ENCODE results near the gene EXOC4. TPM values are rescaled to one million over a fixed set of nuclear protein-coding genes. Genes with fewer than 3 reads are reported as not detected.

Gene EXOC4
- total RNA-seq, 1 experiment from 2014 or later, result 71.0 TPM

- Histone ChIP-seq H3K9me3 (ENCODE audit: control insufficient read depth, insufficient read depth, low read depth, low read length) (no peaks in the 10 kb centered on the region), H3K27ac (ENCODE audit: low read length) (no peak overlapping the region), H3K4me3 (ENCODE audit: low read depth in 2 of 2, low read length in 2 of 2) (no peak overlapping the region), H3K36me3 (ENCODE audit: control insufficient read depth, insufficient read depth, low read length) (no peaks in the 10 kb centered on the region), H3K4me1 (ENCODE audit: control insufficient read depth, insufficient read depth, low read length) (no peaks in the 10 kb centered on the region), H3K27me3 (ENCODE audit: control insufficient read depth, insufficient read depth, low read length) (no peaks in the 10 kb centered on the region)
- intact Hi-C loops (cut with micrococcal nuclease; ENCODE audit: unreplicated experiment) (no loop called here), in situ Hi-C loops (cut with HindIII; ENCODE audit: low pct_unique_long_range_greater_than_20kb, low sequenced_read_pairs) (no loop called here)
- no peak for ATAC-seq
- no peak for TF ChIP-seq SIN3A (IDR thresholded peaks at IDR 0.05; ENCODE audit: borderline replicate concordance, insufficient read depth, low read depth, low read length)
- TF ChIP-seq POLR2AphosphoS5 (IDR thresholded peaks at IDR 0.05; ENCODE audit: low read depth, low read length), result no peak
- no peak for TF ChIP-seq REST (IDR thresholded peaks at IDR 0.05; ENCODE audit: insufficient read depth in 1 of 2, low read depth in 2 of 2, low read length in 1 of 2)
- TF ChIP-seq CTCF (IDR thresholded peaks at IDR 0.05), result no peak
- TF ChIP-seq TCF7L2 (IDR thresholded peaks at IDR 0.05; ENCODE audit: low read depth, low read length), result no peak
- ChIA-PET CTCF (no interaction called here), POLR2A (no interaction called here)
- no peak for DNase-seq (ENCODE audit: low read depth, low spot score)
- BruUV-seq (replicated peaks), result no TSS peak
Measured at GRCh38 chr7:133947458-133948254, 694.8 kb downstream of the EXOC4 start.

- CTCF ChIA-PET, result no interaction called here
- POLR2A ChIA-PET, result no interaction called here
- no peaks in the 10 kb centered on the region for H3K27me3 ChIP-seq (ENCODE audit: control insufficient read depth, insufficient read depth, low read length)
- no peak for ATAC-seq
- no peak overlapping the region for H3K4me3 ChIP-seq (ENCODE audit: low read depth in 2 of 2, low read length in 2 of 2)
- H3K9me3 ChIP-seq (ENCODE audit: control insufficient read depth, insufficient read depth, low read depth, low read length), result no peaks in the 10 kb centered on the region
- TF ChIP-seq SIN3A (IDR thresholded peaks at IDR 0.05; ENCODE audit: borderline replicate concordance, insufficient read depth, low read depth, low read length) (no peak), CTCF (IDR thresholded peaks at IDR 0.05) (no peak), POLR2AphosphoS5 (IDR thresholded peaks at IDR 0.05; ENCODE audit: low read depth, low read length) (no peak), TCF7L2 (IDR thresholded peaks at IDR 0.05; ENCODE audit: low read depth, low read length) (no peak), REST (IDR thresholded peaks at IDR 0.05; ENCODE audit: insufficient read depth in 1 of 2, low read depth in 2 of 2, low read length in 1 of 2) (no peak)
- no peaks in the 10 kb centered on the region for H3K4me1 ChIP-seq (ENCODE audit: control insufficient read depth, insufficient read depth, low read length)
- no peak for DNase-seq (ENCODE audit: low read depth, low spot score)
- in situ Hi-C loops (cut with HindIII; ENCODE audit: low pct_unique_long_range_greater_than_20kb, low sequenced_read_pairs), result no loop called here
- H3K27ac ChIP-seq (ENCODE audit: low read length), result no peak overlapping the region
- no peaks in the 10 kb centered on the region for H3K36me3 ChIP-seq (ENCODE audit: control insufficient read depth, insufficient read depth, low read length)
- intact Hi-C loops (cut with micrococcal nuclease; ENCODE audit: unreplicated experiment), result no loop called here
- no TSS peak for BruUV-seq (replicated peaks)
Measured at GRCh38 chr7:133948588-133948987, 695.7 kb downstream of the EXOC4 start.

Measured in Panc1 (cell line).